SU-DHL-6 (cell line): ENCODE measurements around the gene RASL11A.

Source experiments
- EZH2phosphoT487 ChIP-seq: fragments of 200-600 bp; sonication (generic), shearing (Covaris generic); conservative IDR thresholded peaks from 2 replicates; pipeline ENCODE4 v1.6.1; 2018; ENCODE audit warnings: mild to moderate bottlenecking, antibody characterized with exemption, low read length, moderate library complexity, mixed read lengths
- TF ChIP-seq, protein P1 (sequence below): fragments of 200-600 bp; sonication (generic); IDR thresholded peaks from one replicate; pipeline ENCODE4 v1.5.1; 2017; ENCODE audit warnings: antibody characterized with exemption, mild to moderate bottlenecking, low read length, moderate library complexity; ENCODE audit not compliant: insufficient read depth, poor library complexity, severe bottlenecking

DNA sequence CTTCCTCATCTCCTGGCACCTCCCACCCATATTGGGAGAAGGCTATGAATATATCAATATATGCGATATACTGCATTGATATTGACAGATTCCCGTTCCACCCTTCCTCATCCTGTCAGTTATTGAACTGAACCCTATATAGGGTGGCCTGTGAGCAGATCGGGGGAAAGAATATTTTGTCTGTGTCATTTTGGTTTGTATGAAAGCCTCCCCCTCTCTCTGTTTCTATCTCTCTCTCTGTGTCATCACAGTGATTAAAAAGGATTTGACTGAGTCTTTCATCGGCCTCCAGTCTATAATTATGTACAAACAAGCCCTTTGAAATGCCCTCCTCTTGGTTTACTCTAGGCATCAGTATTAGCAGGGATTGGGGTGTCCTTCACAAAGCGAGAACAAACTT, 35.7 kb downstream of the RASL11A start:
- TF ChIP-seq EZH2phosphoT487 = no peak
- TF ChIP-seq, protein P1, sequence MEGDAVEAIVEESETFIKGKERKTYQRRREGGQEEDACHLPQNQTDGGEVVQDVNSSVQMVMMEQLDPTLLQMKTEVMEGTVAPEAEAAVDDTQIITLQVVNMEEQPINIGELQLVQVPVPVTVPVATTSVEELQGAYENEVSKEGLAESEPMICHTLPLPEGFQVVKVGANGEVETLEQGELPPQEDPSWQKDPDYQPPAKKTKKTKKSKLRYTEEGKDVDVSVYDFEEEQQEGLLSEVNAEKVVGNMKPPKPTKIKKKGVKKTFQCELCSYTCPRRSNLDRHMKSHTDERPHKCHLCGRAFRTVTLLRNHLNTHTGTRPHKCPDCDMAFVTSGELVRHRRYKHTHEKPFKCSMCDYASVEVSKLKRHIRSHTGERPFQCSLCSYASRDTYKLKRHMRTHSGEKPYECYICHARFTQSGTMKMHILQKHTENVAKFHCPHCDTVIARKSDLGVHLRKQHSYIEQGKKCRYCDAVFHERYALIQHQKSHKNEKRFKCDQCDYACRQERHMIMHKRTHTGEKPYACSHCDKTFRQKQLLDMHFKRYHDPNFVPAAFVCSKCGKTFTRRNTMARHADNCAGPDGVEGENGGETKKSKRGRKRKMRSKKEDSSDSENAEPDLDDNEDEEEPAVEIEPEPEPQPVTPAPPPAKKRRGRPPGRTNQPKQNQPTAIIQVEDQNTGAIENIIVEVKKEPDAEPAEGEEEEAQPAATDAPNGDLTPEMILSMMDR = no peak
